Activated CD4-positive, alpha-beta T cell treated with anti-CD3 and anti-CD28 coated beads, Interleukin-2, amount 10 ng/mL, durations not matched to agents 24 days and 14 days (primary cell): ENCODE results near the gene SETD7. TPM values are rescaled to one million over a fixed set of nuclear protein-coding genes. Genes with fewer than 3 reads are reported as not detected.

ENCODE experiments used
- DNase-seq: peaks from one replicate; pipeline ENCODE4 v3.0.0; 2022
- H3K27ac Mint-ChIP-seq: one replicate; pipeline ENCODE4 v1.8.0; 2022; ENCODE audit warnings: mild to moderate bottlenecking, mixed read lengths
- H3K27me3 Mint-ChIP-seq: one replicate; pipeline ENCODE4 v1.8.0; 2022; ENCODE audit warnings: mixed read lengths
- H3K36me3 Mint-ChIP-seq: one replicate; pipeline ENCODE4 v1.8.0; 2022; ENCODE audit warnings: low read depth, mild to moderate bottlenecking, mixed read lengths
- H3K4me1 Mint-ChIP-seq: one replicate; pipeline ENCODE4 v1.8.0; 2021; ENCODE audit warnings: mixed read lengths
- H3K4me3 Mint-ChIP-seq: one replicate; pipeline ENCODE4 v1.8.0; 2022; ENCODE audit warnings: mild to moderate bottlenecking, moderate library complexity, mixed read lengths
- H3K9me3 Mint-ChIP-seq: one replicate; pipeline ENCODE4 v1.8.0; 2021; ENCODE audit warnings: mixed read lengths
- intact Hi-C: fragments of 100-400 bp; cut with micrococcal nuclease; formaldehyde crosslinking; loops from one replicate; pipeline ENCODE4 v1.15.1; 2023
- total RNA-seq: library from RNA; stranded (reverse); gene quantifications from 2 replicates; pipeline ENCODE4 v1.2.3, GENCODE V29; 2022

SETD7 gene
- total RNA-seq, 1 donor from 2014 or later = 18.5 TPM

GRCh38 chr4:139587446-139587845, 31.4 kb upstream of the SETD7 start:
- no peak overlapping the region for H3K4me3 Mint-ChIP-seq
- peaks cover 14% of the 10 kb centered on the region for H3K27me3 Mint-ChIP-seq
- intact Hi-C loops = no loop called here

DNA sequence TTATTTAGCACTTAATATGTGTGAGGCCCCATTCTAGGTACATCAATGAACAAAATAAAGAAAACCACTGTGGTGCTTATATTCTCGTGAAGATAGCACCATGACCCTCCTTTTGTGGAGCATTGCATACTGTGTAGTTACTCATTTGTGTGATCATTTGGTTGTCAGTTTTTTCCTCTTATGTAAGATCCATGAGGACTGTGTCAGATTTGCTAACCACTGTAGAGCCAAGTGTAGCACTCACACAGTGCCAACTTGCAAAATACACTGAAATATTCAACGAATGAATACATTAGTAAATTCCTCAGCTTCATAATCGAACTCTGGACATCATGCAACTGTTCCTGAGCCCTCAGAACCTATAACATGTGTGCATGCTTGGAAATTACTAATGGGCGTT, 29.5 kb upstream of the SETD7 start:
- DNase-seq = no peak
- Mint-ChIP-seq H3K4me1 (no peaks in the 10 kb centered on the region), H3K27me3 (peaks cover 16% of the 10 kb centered on the region), H3K4me3 (no peak overlapping the region), H3K9me3 (no peaks in the 10 kb centered on the region), H3K27ac (no peak overlapping the region), H3K36me3 (no peaks in the 10 kb centered on the region)
- intact Hi-C loops = no loop called here

More at GRCh38 chr4:139587446-139587845, 31.4 kb upstream of the SETD7 start:
- Mint-ChIP-seq H3K27ac (no peak overlapping the region), H3K9me3 (no peaks in the 10 kb centered on the region), H3K36me3 (no peaks in the 10 kb centered on the region), H3K4me1 (no peaks in the 10 kb centered on the region)
- no peak for DNase-seq

GRCh38 chr4:139584784-139585183, 28.8 kb upstream of the SETD7 start:
- no peak overlapping the region for H3K27ac Mint-ChIP-seq
- no peaks in the 10 kb centered on the region for H3K36me3 Mint-ChIP-seq
- peaks cover 16% of the 10 kb centered on the region for H3K27me3 Mint-ChIP-seq
- no peaks in the 10 kb centered on the region for H3K9me3 Mint-ChIP-seq
- no peak for DNase-seq
- no peak overlapping the region for H3K4me3 Mint-ChIP-seq
- H3K4me1 Mint-ChIP-seq = no peaks in the 10 kb centered on the region
- intact Hi-C loops = no loop called here

- H3K27ac Mint-ChIP-seq = no peak overlapping the region
- H3K4me1 Mint-ChIP-seq = no peaks in the 10 kb centered on the region
- H3K4me3 Mint-ChIP-seq = no peak overlapping the region
- no peak for DNase-seq
- intact Hi-C loops = no loop called here
- no peaks in the 10 kb centered on the region for H3K36me3 Mint-ChIP-seq
- no peaks in the 10 kb centered on the region for H3K9me3 Mint-ChIP-seq
- peaks cover 16% of the 10 kb centered on the region for H3K27me3 Mint-ChIP-seq
These were observed 28.0 kb upstream of the SETD7 start for GRCh38 chr4:139584013-139584412.

DNA sequence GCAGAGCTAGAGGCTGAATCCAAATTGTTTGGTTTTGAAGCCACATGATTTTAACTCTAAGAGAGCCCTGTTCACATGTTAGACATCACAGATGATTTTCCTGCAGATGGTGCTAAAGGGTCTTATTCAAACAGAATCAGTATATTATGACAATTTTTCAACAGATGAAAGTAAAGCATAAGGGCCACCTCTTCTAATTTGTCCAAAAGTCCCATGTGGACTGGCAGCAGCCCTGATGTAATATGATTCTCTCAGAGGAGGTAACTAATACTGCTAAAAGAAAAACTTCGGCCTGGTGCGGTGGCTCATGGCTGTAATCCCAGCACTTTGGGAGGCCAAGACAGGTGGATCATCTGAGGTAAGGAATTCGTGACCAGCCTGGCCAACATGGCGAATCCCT, 26.0 kb upstream of the SETD7 start:
- intact Hi-C loops = no loop called here
- Mint-ChIP-seq H3K27ac (no peak overlapping the region), H3K4me3 (no peak overlapping the region), H3K27me3 (peaks cover 22% of the 10 kb centered on the region), H3K4me1 (no peaks in the 10 kb centered on the region), H3K9me3 (no peaks in the 10 kb centered on the region), H3K36me3 (no peaks in the 10 kb centered on the region)
- DNase-seq = no peak

GRCh38 chr4:139581096-139581495, 25.1 kb upstream of the SETD7 start:
- no peaks in the 10 kb centered on the region for H3K4me1 Mint-ChIP-seq
- H3K27me3 Mint-ChIP-seq = peaks cover 18% of the 10 kb centered on the region
- intact Hi-C loops = no loop called here
- no peak overlapping the region for H3K27ac Mint-ChIP-seq
- H3K36me3 Mint-ChIP-seq = no peaks in the 10 kb centered on the region
- no peaks in the 10 kb centered on the region for H3K9me3 Mint-ChIP-seq
- no peak overlapping the region for H3K4me3 Mint-ChIP-seq
- DNase-seq = no peak

- Mint-ChIP-seq H3K4me3 (no peak overlapping the region), H3K4me1 (no peaks in the 10 kb centered on the region), H3K9me3 (peaks cover 3% of the 10 kb centered on the region), H3K27me3 (peaks cover 23% of the 10 kb centered on the region), H3K27ac (no peak overlapping the region), H3K36me3 (no peaks in the 10 kb centered on the region)
- intact Hi-C loops = no loop called here
- no peak for DNase-seq
These were observed 20.2 kb upstream of the SETD7 start for GRCh38 chr4:139576219-139576618.

DNA sequence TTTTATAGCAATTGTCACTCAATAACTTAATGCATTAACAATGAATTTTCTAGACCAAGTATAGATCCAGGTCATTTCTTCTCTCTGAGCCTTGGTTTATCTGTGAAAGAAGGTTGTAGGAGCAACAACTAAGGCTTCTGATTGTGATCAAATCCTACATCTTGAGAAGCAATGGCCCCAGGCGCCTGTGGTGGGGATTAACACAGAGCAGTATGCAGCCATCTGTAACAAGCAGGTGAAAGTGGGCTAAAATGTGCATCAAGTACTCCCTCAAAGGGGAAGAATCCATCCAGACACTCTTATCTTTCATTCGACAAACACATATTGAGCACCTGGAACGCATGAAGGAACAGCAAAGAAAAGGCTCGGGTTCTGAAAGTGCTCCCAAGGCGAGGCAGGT, 19.1 kb upstream of the SETD7 start:
- H3K27ac Mint-ChIP-seq = no peak overlapping the region
- H3K9me3 Mint-ChIP-seq = peaks cover 3% of the 10 kb centered on the region
- intact Hi-C loops = no loop called here

GRCh38 chr4:139574641-139575040, 18.6 kb upstream of the SETD7 start:
- no peaks in the 10 kb centered on the region for H3K36me3 Mint-ChIP-seq
- H3K4me3 Mint-ChIP-seq = no peak overlapping the region
- intact Hi-C loops = no loop called here
- H3K4me1 Mint-ChIP-seq = no peaks in the 10 kb centered on the region
- H3K27ac Mint-ChIP-seq = no peak overlapping the region
- no peak for DNase-seq
- peaks cover 3% of the 10 kb centered on the region for H3K9me3 Mint-ChIP-seq
- H3K27me3 Mint-ChIP-seq = peaks cover 23% of the 10 kb centered on the region

More for the DNA sequence above, 19.1 kb upstream of the SETD7 start:
- H3K4me1 Mint-ChIP-seq = no peaks in the 10 kb centered on the region
- no peak overlapping the region for H3K4me3 Mint-ChIP-seq
- H3K27me3 Mint-ChIP-seq = peaks cover 23% of the 10 kb centered on the region
- no peaks in the 10 kb centered on the region for H3K36me3 Mint-ChIP-seq
- DNase-seq = no peak

- Mint-ChIP-seq H3K4me1 (peaks cover 3% of the 10 kb centered on the region), H3K4me3 (no peak overlapping the region), H3K27me3 (peaks cover 5% of the 10 kb centered on the region), H3K27ac (no peak overlapping the region), H3K9me3 (peaks cover 3% of the 10 kb centered on the region), H3K36me3 (no peaks in the 10 kb centered on the region)
- intact Hi-C loops = no loop called here
- DNase-seq = no peak
These were observed 12.4 kb upstream of the SETD7 start for GRCh38 chr4:139568206-139568955.

DNA sequence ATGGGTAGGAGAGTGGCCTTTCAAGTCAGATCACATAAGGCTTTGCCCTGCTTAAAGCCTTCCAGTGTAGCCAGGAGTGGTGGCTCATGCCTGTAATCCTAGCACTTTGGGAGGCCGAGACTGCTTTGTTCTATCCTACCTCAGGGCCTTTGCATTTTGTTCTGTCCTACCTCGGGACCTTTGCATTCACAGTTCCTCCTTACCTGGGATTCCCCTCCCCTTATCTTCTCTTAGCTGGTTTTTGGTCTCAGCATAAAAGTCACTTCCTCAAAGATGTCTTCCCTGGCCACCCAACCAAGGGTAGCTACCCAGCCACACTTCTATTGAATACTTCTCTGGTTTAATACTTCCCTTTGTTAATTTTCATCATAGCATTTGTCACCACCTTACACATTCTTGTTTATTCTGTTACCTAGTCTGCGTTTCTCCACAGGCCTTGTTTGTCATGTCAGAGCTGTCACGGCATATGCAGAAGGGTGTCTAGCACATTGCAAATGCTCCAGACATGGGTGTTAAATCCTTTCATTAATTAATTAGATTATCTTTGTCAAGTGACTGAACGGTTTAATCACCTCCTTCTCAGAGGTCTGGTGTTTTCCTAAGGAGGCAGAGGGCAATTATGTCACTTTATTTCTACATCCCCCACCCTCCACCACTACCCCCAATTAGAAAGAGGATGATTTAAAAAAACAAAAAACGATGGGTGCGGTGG, 11.3 kb upstream of the SETD7 start:
- intact Hi-C loops = no loop called here
- no peaks in the 10 kb centered on the region for H3K36me3 Mint-ChIP-seq
- H3K27ac Mint-ChIP-seq = no peak overlapping the region
- peaks cover 3% of the 10 kb centered on the region for H3K4me1 Mint-ChIP-seq
- no peak overlapping the region for H3K4me3 Mint-ChIP-seq
- H3K27me3 Mint-ChIP-seq = peaks cover 3% of the 10 kb centered on the region
- no peak for DNase-seq
- no peaks in the 10 kb centered on the region for H3K9me3 Mint-ChIP-seq

DNA sequence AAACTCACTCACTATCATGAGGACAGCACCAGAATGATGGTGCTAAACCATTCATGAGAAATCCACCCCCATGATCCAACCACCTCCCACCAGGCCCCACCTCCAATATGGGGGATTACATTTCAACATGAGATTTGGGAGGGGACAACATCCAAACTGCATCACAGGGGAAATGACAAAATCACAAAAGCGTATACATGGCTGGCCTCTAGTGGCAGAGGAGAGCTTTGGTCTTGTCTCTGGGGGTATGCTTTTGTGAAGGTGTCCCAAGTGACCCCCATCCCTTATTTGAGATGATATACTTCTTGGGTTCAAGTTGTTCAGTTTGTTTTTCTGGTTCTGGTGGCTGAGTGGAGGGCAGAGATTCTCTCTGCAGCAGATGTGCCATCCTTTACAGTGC, 8.5 kb upstream of the SETD7 start:
- peaks cover 3% of the 10 kb centered on the region for H3K27me3 Mint-ChIP-seq
- H3K36me3 Mint-ChIP-seq = no peaks in the 10 kb centered on the region
- no peaks in the 10 kb centered on the region for H3K9me3 Mint-ChIP-seq
- H3K27ac Mint-ChIP-seq = no peak overlapping the region
- intact Hi-C loops = no loop called here
- H3K4me1 Mint-ChIP-seq = peaks cover 12% of the 10 kb centered on the region
- H3K4me3 Mint-ChIP-seq = no peak overlapping the region
- no peak for DNase-seq

DNA sequence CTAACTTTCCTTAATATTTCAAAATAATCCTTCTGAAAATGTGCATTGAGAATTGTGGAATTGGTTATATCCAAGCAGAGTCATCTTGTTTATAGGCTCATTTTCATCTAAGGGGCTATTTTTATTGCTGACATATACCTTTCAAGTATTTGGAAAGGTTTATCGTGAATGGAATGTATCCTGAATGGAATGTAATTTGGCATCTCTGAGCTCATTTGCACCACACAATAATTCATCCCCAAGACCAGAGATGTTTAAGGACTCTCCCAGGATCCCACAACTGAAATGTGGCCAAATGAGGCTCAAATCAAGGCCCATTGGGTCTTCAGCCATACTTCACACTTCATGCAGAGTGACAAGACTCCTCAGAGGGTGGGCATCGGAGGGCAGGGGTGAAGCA, 7.5 kb upstream of the SETD7 start:
- Mint-ChIP-seq H3K4me1 (peaks cover 12% of the 10 kb centered on the region), H3K4me3 (no peak overlapping the region), H3K36me3 (no peaks in the 10 kb centered on the region), H3K27me3 (peaks cover 8% of the 10 kb centered on the region), H3K9me3 (no peaks in the 10 kb centered on the region), H3K27ac (no peak overlapping the region)
- intact Hi-C loops = no loop called here
- DNase-seq = no peak

DNA sequence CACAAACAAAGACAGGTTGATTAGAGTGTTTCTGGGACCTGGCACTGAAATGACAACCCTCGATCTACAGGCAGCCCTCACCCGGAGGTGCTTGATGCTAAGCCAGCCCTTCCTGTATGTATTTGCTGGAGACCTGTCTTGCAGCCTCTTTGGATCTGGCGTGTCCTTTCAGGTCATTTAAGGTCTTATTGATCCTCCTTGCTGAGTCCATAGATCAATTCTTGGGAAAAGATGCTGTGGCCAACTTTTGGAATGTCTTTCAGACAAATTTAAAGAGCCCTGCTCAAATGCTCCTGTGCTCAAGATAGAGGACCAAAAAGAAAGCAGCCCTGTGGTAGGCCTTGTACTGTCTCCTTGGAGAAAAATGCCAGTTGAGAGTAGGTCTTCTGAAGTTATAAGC, 6.8 kb upstream of the SETD7 start:
- DNase-seq = no peak
- H3K27ac Mint-ChIP-seq = no peak overlapping the region
- H3K9me3 Mint-ChIP-seq = no peaks in the 10 kb centered on the region
- peaks cover 13% of the 10 kb centered on the region for H3K4me1 Mint-ChIP-seq
- H3K4me3 Mint-ChIP-seq = no peak overlapping the region
- H3K27me3 Mint-ChIP-seq = peaks cover 8% of the 10 kb centered on the region
- intact Hi-C loops = no loop called here
- no peaks in the 10 kb centered on the region for H3K36me3 Mint-ChIP-seq
